Measurements from ENCODE around the gene PALLD.

The PALLD gene

GRCh38 chr4:168648929-168649328, 152.1 kb downstream of the PALLD start:
- no peak for DNase-seq

- no peak for DNase-seq
These were observed 154.5 kb downstream of the PALLD start for GRCh38 chr4:168651374-168651773.

- no peak for DNase-seq
These were observed 155.0 kb downstream of the PALLD start for GRCh38 chr4:168651864-168652263.

- DNase-seq, result no peak
These were observed 155.9 kb downstream of the PALLD start for GRCh38 chr4:168652755-168653154.

GRCh38 chr4:168654104-168654847, 157.4 kb downstream of the PALLD start:
- DNase-seq, result no peak

GRCh38 chr4:168654848-168655174, 158.0 kb downstream of the PALLD start:
- DNase-seq, result no peak

- no peak for DNase-seq
These were observed 158.3 kb downstream of the PALLD start for GRCh38 chr4:168655182-168655581.

- DNase-seq, result no peak
These were observed 159.3 kb downstream of the PALLD start for GRCh38 chr4:168656055-168656660.

- no peak for DNase-seq
These were observed 160.2 kb downstream of the PALLD start for GRCh38 chr4:168656946-168657473.

- DNase-seq, result no peak
These were observed 161.9 kb downstream of the PALLD start for GRCh38 chr4:168658751-168659150.

- DNase-seq, result no peak
These were observed 163.1 kb downstream of the PALLD start for GRCh38 chr4:168659741-168660465.

GRCh38 chr4:168662297-168662984, 165.6 kb downstream of the PALLD start:
- DNase-seq, result no peak

- no peak for DNase-seq
These were observed 167.5 kb downstream of the PALLD start for GRCh38 chr4:168664242-168664891.

- no peak for DNase-seq
These were observed 169.7 kb downstream of the PALLD start for GRCh38 chr4:168666531-168666930.

GRCh38 chr4:168667376-168667775, 170.5 kb downstream of the PALLD start:
- no peak for DNase-seq

GRCh38 chr4:168667921-168668320, 171.1 kb downstream of the PALLD start:
- DNase-seq, result no peak

- DNase-seq, result no peak
These were observed 176.6 kb downstream of the PALLD start for GRCh38 chr4:168673476-168673875.

- DNase-seq, result no peak
These were observed 177.4 kb downstream of the PALLD start for GRCh38 chr4:168674077-168674747.

- no peak for DNase-seq
These were observed 178.0 kb downstream of the PALLD start for GRCh38 chr4:168674866-168675265.

- no peak for DNase-seq
These were observed 180.2 kb downstream of the PALLD start for GRCh38 chr4:168677063-168677462.

GRCh38 chr4:168677879-168678278, 181.0 kb downstream of the PALLD start:
- no peak for DNase-seq

- no peak for DNase-seq
These were observed 182.0 kb downstream of the PALLD start for GRCh38 chr4:168678751-168679366.

All from T-helper 1 cell (primary cell).